Stimulated activated CD4-positive, alpha-beta T cell treated with anti-CD3 and anti-CD28 coated beads, Interleukin-15, amount 100 ng/mL, for 24 hours (primary cell): ENCODE measurements around the gene ACTA2.
"Not testable (repeated sequence)": the region's sequence is repeated elsewhere in the genome, so short reads cannot be mapped to it uniquely, and the experiment has no call there.

Source experiments
- DNase-seq: peaks from one replicate; pipeline ENCODE4 v3.0.0-alpha.2; 2020

ACTA2 gene

GRCh38 chr10:88949051-88949450 lies 3.5 kb downstream of the ACTA2 start:
- DNase-seq = no peak

DNA sequence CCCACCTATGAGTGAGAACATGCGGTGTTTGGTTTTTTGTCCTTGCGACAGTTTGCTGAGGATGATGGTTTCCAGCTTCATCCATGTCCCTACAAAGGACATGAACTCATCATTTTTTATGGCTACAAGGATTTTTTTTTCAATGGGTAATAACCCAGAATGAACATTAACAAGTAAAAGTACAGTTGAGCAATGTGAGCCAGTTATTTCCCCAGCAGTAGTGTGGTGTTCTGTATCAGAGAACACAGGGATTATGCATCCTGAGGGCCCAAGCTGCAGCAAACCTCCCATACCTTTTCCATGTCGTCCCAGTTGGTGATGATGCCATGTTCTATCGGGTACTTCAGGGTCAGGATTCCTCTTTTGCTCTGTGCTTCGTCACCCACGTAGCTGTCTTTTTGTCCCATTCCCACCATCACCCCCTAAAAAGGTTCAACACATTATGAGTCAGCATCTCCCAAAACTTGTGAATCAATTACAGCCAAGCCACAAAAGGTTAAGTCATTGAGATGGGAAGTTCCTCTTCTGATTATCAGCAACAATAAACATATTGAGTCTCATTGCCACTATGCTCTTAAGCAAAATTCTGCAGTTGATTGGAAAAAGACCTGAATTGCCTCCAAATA lies 5.5 kb downstream of the ACTA2 start:
- DNase-seq = no peak

- no peak for DNase-seq
Observed at GRCh38 chr10:88946200-88946599, 6.4 kb downstream of the ACTA2 start.

- no peak for DNase-seq
Observed at GRCh38 chr10:88944813-88945212, 7.8 kb downstream of the ACTA2 start.

DNA sequence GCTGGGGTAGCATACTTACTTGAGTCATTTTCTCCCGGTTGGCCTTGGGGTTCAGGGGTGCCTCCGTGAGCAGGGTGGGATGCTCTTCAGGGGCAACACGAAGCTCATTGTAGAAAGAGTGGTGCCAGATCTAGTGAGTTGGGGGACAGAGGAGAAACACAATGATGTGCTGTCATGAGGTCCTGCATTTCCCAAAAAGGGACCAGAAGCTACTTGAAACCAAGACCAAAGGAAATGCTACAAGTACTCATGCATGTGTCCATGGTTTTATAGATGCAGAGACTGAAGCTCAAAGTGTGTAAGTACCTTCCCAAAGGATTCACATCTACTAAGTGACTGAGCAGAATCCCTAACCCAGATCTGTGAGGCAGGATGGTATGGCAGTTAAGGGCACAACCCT lies 8.8 kb downstream of the ACTA2 start:
- no peak for DNase-seq

- no peak for DNase-seq
Observed at GRCh38 chr10:88941026-88941425, 11.5 kb downstream of the ACTA2 start.

DNA sequence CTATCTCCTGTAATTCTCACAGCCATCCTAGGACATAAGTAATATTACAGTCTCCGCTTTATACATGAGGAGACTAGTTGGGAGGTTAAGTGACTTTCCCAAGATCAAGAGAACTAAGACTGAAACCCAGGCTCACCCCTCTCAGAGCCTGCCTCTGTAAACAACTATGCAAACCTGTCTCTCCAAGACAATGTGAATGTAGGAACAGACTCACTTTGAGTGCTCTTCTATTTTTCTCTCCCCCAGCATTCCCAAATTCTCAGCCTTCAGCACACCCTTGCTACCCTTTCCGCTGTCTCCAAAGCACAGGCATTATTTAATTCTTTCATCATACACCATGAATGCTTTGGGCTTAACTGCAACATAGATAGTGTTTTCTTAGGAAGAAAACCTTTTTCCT lies 13.6 kb downstream of the ACTA2 start:
- no peak for DNase-seq

DNA sequence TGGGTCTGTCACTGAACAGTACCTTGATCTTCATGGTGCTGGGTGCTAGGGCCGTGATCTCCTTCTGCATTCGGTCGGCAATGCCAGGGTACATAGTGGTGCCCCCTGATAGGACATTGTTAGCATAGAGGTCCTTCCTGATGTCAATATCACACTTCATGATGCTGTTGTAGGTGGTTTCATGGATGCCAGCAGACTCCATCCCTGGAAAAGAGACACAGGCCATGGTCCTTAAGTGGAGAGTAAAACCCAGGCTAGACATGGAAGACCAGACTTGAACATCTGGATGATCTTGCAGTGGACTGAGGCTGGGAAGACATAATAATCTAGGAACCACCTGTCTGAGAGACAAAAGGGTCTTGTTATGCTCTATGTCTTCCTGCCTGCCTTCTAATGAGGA lies 14.5 kb downstream of the ACTA2 start:
- no peak for DNase-seq

DNA sequence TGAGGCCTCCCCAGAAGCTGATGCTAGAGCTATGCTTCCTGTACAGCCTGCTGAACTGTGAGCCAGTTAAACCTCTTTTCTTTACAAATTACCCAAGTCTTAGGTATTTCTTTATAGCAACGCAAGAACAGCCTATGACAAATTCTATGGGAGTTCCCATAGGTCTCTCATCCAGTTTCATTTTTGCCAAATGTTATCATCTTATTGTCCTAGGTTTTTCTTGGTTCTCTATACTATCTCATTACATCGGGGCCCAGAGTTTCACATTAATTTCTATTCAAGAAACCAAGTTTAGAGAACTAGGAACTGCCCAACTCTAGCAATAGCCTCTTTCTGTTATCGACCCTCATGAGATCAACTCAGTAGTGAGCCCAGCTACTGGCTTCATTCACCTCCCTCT lies 15.9 kb downstream of the ACTA2 start:
- DNase-seq = no peak

- DNase-seq = peak; percentile 78
Observed at GRCh38 chr10:88934900-88935672, 17.5 kb downstream of the ACTA2 start.

DNA sequence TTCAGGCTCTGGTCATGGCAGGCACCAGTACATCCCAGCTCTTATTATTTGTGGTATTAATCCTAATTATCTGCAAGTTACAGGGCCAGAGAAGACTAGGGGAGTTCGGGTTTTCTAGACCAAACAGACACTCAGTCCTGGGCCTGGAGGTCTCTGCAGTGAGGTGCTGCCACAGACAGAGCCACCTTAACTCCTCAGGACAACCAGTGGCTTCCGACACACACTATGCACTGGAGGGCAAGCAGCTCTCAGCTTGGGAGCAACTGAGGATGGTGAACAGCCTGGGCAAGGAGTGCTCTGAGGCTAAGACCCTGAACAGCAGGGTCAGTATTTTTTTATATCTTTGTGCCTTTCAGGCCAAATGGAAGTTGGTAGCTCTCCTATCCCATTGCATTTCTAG lies 19.0 kb downstream of the ACTA2 start:
- DNase-seq = no peak

GRCh38 chr10:88932539-88933256 lies 19.9 kb downstream of the ACTA2 start:
- DNase-seq = peak; percentile 51

- not testable (repeated sequence) for DNase-seq
Observed at GRCh38 chr10:88932029-88932428, 20.5 kb downstream of the ACTA2 start.

DNA sequence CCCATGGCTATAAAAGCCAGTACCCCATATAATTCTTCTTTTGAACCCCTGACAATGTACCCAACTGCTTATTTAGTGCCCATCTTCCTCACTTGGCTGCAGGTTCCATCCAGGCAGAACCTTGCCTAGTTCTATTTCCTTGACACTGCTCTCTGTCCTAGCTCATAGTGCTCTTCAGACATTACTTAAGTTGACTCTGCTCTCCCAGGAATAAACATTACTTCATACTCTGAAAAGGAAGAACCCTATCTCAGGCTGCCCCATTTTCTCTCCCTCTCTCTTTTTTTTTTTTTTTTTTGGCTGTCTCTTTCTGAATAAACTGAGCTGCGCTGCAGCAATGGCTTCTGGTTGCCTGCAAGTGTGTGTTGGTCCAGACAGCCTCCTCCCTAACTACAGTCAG lies 21.0 kb downstream of the ACTA2 start:
- DNase-seq = no peak

DNA sequence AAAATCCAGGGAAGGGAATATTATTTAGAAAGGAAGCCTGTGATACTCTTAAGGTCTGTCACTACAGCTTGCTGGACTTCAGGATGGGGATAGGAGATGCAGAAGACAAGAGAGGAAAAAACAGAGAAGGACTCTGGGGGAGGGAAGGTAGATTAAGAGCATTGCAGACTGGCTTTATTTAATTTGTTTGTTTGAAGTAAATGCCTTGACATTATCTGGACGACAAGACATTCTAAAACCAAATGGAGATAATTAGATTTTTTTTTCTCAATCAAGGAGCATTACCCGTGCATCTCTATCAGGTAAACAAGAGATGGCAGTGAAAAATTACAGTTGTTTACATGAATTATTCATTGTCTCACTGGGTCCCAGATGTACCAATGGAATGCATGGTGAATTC lies 24.3 kb downstream of the ACTA2 start:
- no peak for DNase-seq

DNA sequence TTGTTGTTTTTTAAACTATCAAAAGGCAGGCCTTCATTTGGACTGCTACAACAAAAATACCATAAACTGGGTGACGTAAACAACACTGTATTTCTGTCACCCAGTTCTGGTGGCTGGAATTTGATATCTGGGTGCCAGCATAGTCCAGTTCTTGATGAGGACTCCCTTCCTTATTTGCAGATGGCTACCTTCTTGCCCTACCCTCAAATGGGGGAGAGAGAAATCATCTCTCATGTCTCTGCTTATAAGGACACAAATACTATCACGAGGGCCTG lies 25.2 kb downstream of the ACTA2 start:
- DNase-seq = no peak

GRCh38 chr10:88926566-88927415 lies 25.8 kb downstream of the ACTA2 start:
- DNase-seq = no peak

GRCh38 chr10:88923520-88923919 lies 29.1 kb downstream of the ACTA2 start:
- DNase-seq = no peak

DNA sequence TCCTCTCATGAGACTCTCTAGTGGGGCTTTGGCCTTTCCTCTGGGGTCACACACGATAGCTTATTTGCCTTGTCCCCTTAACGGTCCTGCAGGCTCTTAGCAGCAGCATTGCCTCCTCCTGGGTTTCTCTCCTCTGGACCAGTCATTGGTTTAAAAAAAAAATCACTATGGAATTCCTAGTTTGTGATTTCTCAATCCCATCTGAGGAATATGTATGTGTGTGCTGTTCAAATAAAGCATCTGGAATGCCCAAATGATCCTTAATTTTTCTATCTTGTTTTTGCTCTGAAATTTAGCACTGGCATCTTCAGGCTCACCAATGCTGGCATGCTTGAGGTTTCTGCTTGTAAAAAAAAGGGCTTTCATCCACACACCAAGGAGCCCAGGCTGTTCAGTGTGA lies 30.5 kb downstream of the ACTA2 start:
- DNase-seq = no peak

- DNase-seq = no peak
Observed at GRCh38 chr10:88920986-88921593, 31.5 kb downstream of the ACTA2 start.

DNA sequence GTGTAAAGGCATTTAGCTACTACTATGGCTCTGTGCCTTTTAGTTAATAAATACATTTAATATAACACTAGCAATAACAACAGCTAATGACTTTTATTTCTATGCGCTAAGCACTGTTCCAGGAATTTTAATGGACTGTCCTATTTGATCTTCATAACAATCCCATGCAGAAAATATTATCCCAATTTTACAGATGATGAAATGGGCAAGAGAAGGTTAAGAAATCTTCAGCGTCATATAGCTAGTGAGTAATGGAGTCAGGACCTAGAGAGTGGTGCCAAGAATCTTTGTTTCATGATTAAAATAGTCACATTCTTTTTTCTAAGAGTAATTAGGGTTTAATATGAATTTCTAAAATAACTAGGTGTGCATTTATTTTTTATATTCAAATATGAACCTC lies 32.4 kb downstream of the ACTA2 start:
- DNase-seq = no peak

DNA sequence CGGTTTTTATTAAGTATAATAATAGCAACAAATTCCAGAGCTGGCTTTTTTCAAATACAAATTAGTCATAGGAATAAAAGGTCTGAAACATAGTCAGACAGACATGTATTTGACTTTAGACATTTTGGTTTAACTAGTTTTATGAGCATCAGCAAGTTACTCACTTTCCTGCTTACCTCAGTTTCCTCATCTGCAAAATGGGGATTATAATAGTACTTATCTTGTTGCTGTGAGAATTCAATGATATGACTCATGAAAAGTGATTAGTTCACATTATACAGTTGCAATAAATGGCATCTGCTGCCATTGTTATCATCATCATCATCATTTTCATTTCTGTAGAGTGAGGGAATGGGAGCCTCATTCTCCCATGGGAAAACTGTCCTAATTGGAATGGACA lies 33.5 kb downstream of the ACTA2 start:
- DNase-seq = no peak
